Liver (tissue), 9 donors: ENCODE measurements around the gene DDX39A. TPM values are rescaled to one million over a fixed set of nuclear protein-coding genes. Genes with fewer than 3 reads are reported as not detected.

Experiments used
- DNase-seq: peaks from one replicate; pipeline ENCODE4 v3.0.0-alpha.2; 2017; ENCODE audit warnings: low spot score
- H3K27ac ChIP-seq, 2 donors: one replicate each; pipeline ENCODE4 v1.7.0; 2013; ENCODE audit warnings: inconsistent platforms in 2 of 2, low read length in 2 of 2, control low read depth in 1 of 2, low read depth in 1 of 2, mild to moderate bottlenecking in 1 of 2
- H3K27me3 ChIP-seq, 4 donors: one replicate each; pipeline versions ENCODE4 v1.6.1 to v1.7.0; 2013; ENCODE audit warnings: low read length in 3 of 4, inconsistent platforms in 1 of 4, mild to moderate bottlenecking in 1 of 4, moderate library complexity in 1 of 4; ENCODE audit not compliant: control insufficient read depth in 4 of 4, insufficient read depth in 4 of 4
- H3K36me3 ChIP-seq, 4 donors: one replicate each; pipeline versions ENCODE4 v1.6.1 to v1.7.0; 2013; ENCODE audit warnings: low read length in 3 of 4, mild to moderate bottlenecking in 3 of 4, low read depth in 1 of 4, moderate library complexity in 1 of 4; ENCODE audit not compliant: control insufficient read depth in 4 of 4, insufficient read depth in 3 of 4
- H3K4me1 ChIP-seq, 4 donors: one replicate each; pipeline versions ENCODE4 v1.6.1 to v1.7.0; 2013; ENCODE audit warnings: low read length in 3 of 4, mild to moderate bottlenecking in 3 of 4, moderate library complexity in 1 of 4; ENCODE audit not compliant: control insufficient read depth in 4 of 4, insufficient read depth in 4 of 4
- H3K4me3 ChIP-seq, 3 donors: one replicate each; pipeline versions ENCODE4 v1.6.1 to v1.7.0; 2013; ENCODE audit warnings: low read length in 3 of 3, control low read depth in 1 of 3, low read depth in 1 of 3, mild to moderate bottlenecking in 1 of 3
- H3K9ac ChIP-seq, 2 donors: one replicate each; pipeline ENCODE4 v1.7.0; 2013; ENCODE audit warnings: low read length in 2 of 2, mild to moderate bottlenecking in 2 of 2, moderate library complexity in 2 of 2, control low read depth in 1 of 2, low read depth in 1 of 2
- H3K9me3 ChIP-seq, 4 donors: one replicate each; pipeline versions ENCODE4 v1.6.1 to v1.7.0; 2013; ENCODE audit warnings: low read length in 3 of 4; ENCODE audit not compliant: control insufficient read depth in 4 of 4
- ATF3 ChIP-seq: IDR thresholded peaks from 2 replicates; pipeline ENCODE4 v1.6.1; 2016; ENCODE audit warnings: antibody characterized with exemption
- CTCF ChIP-seq: fragments of 150-350 bp; IDR thresholded peaks from 2 replicates; pipeline ENCODE4 v1.5.1; 2017; ENCODE audit warnings: improper control_type of control experiment, low read depth, low read length; ENCODE audit not compliant: missing input control
- EGR1 ChIP-seq, 2 donors: IDR thresholded peaks; 2 replicates each; pipeline ENCODE4 v1.6.1; 2016 to 2018; ENCODE audit warnings: antibody characterized with exemption in 2 of 2, low read depth in 2 of 2
- FOXA1 ChIP-seq: IDR thresholded peaks from 2 replicates; pipeline ENCODE4 v1.6.1; 2016; ENCODE audit warnings: antibody characterized with exemption
- FOXA2 ChIP-seq: IDR thresholded peaks from 2 replicates; pipeline ENCODE4 v1.6.1; 2016; ENCODE audit warnings: antibody characterized with exemption
- GABPA ChIP-seq, 2 donors: IDR thresholded peaks in 1 of 2; conservative IDR thresholded peaks in 1 of 2; 2 replicates each; pipeline ENCODE4 v1.6.1; 2016; ENCODE audit warnings: antibody characterized with exemption in 2 of 2, mild to moderate bottlenecking in 1 of 2, moderate library complexity in 1 of 2
- HNF4A ChIP-seq, 2 donors: conservative IDR thresholded peaks; 2 replicates each; pipeline ENCODE4 v1.6.1; 2016; ENCODE audit warnings: antibody characterized with exemption in 2 of 2, mild to moderate bottlenecking in 2 of 2
- HNF4G ChIP-seq: IDR thresholded peaks from 2 replicates; pipeline ENCODE4 v1.6.1; 2016; ENCODE audit warnings: antibody characterized with exemption
- JUND ChIP-seq, 2 donors: IDR thresholded peaks; 2 replicates each; pipeline ENCODE4 v1.6.1; 2016; ENCODE audit warnings: antibody characterized with exemption in 2 of 2
- MAX ChIP-seq: IDR thresholded peaks from 2 replicates; pipeline ENCODE4 v1.6.1; 2016; ENCODE audit warnings: antibody characterized with exemption
- NR2F2 ChIP-seq: IDR thresholded peaks from 2 replicates; pipeline ENCODE4 v1.6.1; 2016; ENCODE audit warnings: antibody characterized with exemption
- RAD21 ChIP-seq, 2 donors: IDR thresholded peaks; 2 replicates each; pipeline ENCODE4 v1.6.1; 2016; ENCODE audit warnings: antibody characterized with exemption in 2 of 2, mild to moderate bottlenecking in 2 of 2
- REST ChIP-seq: IDR thresholded peaks from 2 replicates; pipeline ENCODE4 v1.6.1; 2016; ENCODE audit warnings: antibody characterized with exemption, mild to moderate bottlenecking
- RXRA ChIP-seq, 2 donors: IDR thresholded peaks; 2 replicates each; pipeline ENCODE4 v1.6.1; 2017 to 2018; ENCODE audit warnings: antibody characterized with exemption in 2 of 2, mild to moderate bottlenecking in 1 of 2
- SP1 ChIP-seq: IDR thresholded peaks from 2 replicates; pipeline ENCODE4 v1.6.1; 2018; ENCODE audit warnings: antibody characterized with exemption, mild to moderate bottlenecking
- TAF1 ChIP-seq: conservative IDR thresholded peaks from 2 replicates; pipeline ENCODE4 v1.6.1; 2016; ENCODE audit warnings: antibody characterized with exemption, mild to moderate bottlenecking
- YY1 ChIP-seq: IDR thresholded peaks from 2 replicates; pipeline ENCODE4 v1.6.1; 2016; ENCODE audit warnings: antibody characterized with exemption, mild to moderate bottlenecking
- ZBTB33 ChIP-seq: IDR thresholded peaks from 2 replicates; pipeline ENCODE4 v1.6.1; 2016; ENCODE audit warnings: antibody characterized with exemption
- WGBS: extraction: QIAGEN DNeasy Blood & Tissue Kit; methylation state at CpG from one replicate; pipeline ENCODE4 v1.1.7; 2013; 5-methylcytosine and 5-hydroxymethylcytosine counted together
- polyA plus RNA-seq, 2 donors: library from polyadenylated mRNA; stranded (reverse) in 1 of 2; unstranded in 1 of 2; fragments of 200-250 nt in 1 of 2; fragments of >200 nt in 1 of 2; fragmentation: Nextera tagmentation in 1 of 2; extraction: Ambion mirVana in 1 of 2; gene quantifications; one replicate each; pipeline versions ENCODE4 v1.2.1 to v1.2.3, GENCODE V29; 2013 to 2015
- total RNA-seq, 2 donors: library from RNA; depleted of rRNA; stranded (reverse); fragments of >200 nt; gene quantifications; one replicate each; pipeline ENCODE4 v1.2.3, GENCODE V29; 2014
- donor health status: healthy.
- donor health status: healthy.
- donor health status: healthy.
- donor health status: healthy.
- donor health status: healthy.

The DDX39A gene
- total and polyA plus RNA-seq, 4 donors = 24.9 to 54.7 (median 35.4) TPM

- WGBS = 94% methylated on average over 8 of the region's 8 CpGs
- Histone ChIP-seq H3K9me3 (no peaks in the 10 kb centered on the region), H3K4me1 (peaks cover 3 to 17% (median 6%) of the 10 kb centered on the region in 4 donors), H3K27ac (no peak overlapping the region), H3K36me3 (peaks cover 12 to 31% (median 21%) of the 10 kb centered on the region in 4 donors), H3K4me3 (no peak overlapping the region), H3K9ac (no peak overlapping the region), H3K27me3 (no peaks in the 10 kb centered on the region)
- TF ChIP-seq YY1 = no peak
- TF ChIP-seq HNF4A (conservative IDR thresholded peaks at IDR 0.05) = no peak
- TF ChIP-seq JUND (IDR thresholded peaks at IDR 0.05) = no peak
- TF ChIP-seq FOXA2 = no peak
- no peak for TF ChIP-seq NR2F2
- TF ChIP-seq RXRA (IDR thresholded peaks at IDR 0.05) = no peak
- TF ChIP-seq TAF1 = no peak
- no peak for TF ChIP-seq FOXA1
- no peak for TF ChIP-seq HNF4G
- TF ChIP-seq RAD21 (IDR thresholded peaks at IDR 0.05) = no peak
- no peak for TF ChIP-seq EGR1 (IDR thresholded peaks at IDR 0.05; ENCODE audit: low read depth in 2 of 2)
- no peak for TF ChIP-seq MAX
- TF ChIP-seq REST = no peak
- TF ChIP-seq ZBTB33 = no peak
- TF ChIP-seq ATF3 = no peak
- TF ChIP-seq SP1 = no peak
- TF ChIP-seq GABPA (IDR thresholded peaks at IDR 0.05 in 1 of 2, conservative IDR thresholded peaks at IDR 0.05 in 1 of 2) = no peak
- no peak for TF ChIP-seq CTCF
- DNase-seq = no peak
Observed at GRCh38 chr19:14414926-14415690, 4.0 kb downstream of the DDX39A start.
